Measurements from ENCODE around the gene BPIFB2.

- no peak for TF ChIP-seq CTCF (IDR thresholded peaks at IDR 0.05)
- TF ChIP-seq POLR2AphosphoS5 (IDR thresholded peaks at IDR 0.05) = no peak
- no peak for TF ChIP-seq EP300 (IDR thresholded peaks at IDR 0.05)
- no peak for TF ChIP-seq POLR2A (IDR thresholded peaks at IDR 0.05)
Measured at GRCh38 chr20:32966382-32966781, 41.1 kb upstream of the BPIFB2 start.
